Gastrocnemius medialis (tissue), 4 donors: ENCODE results near the gene GTF3C5.

Source experiments
- CTCF ChIP-seq, 5 experiments: fragments of 450-650 bp in 3 of 5; fragments of 200-600 bp in 2 of 5; sonication (generic) in 2 of 5; IDR thresholded peaks in 4 of 5; conservative IDR thresholded peaks in 1 of 5; 1 replicate in 4 of 5; 2 replicates in 1 of 5; pipeline ENCODE4 v1.5.1; 2016 to 2019; ENCODE audit warnings: antibody characterized with exemption in 5 of 5, mild to moderate bottlenecking in 3 of 5, moderate library complexity in 3 of 5
- POLR2A ChIP-seq, 2 donors: fragments of 450-650 bp; IDR thresholded peaks; one replicate each; pipeline ENCODE4 v1.6.1; 2017; ENCODE audit warnings: antibody characterized with exemption in 2 of 2, mild to moderate bottlenecking in 2 of 2, moderate library complexity in 2 of 2

GRCh38 chr9:133028221-133028620 lies 2.6 kb upstream of the GTF3C5 start:
- no peak for TF ChIP-seq CTCF (IDR thresholded peaks at IDR 0.05 in 4 of 5, conservative IDR thresholded peaks at IDR 0.05 in 1 of 5)
- no peak for TF ChIP-seq POLR2A (IDR thresholded peaks at IDR 0.05)
